Dermis blood vessel endothelial cell (primary cell): ENCODE measurements around the gene REPS2. TPM values are rescaled to one million over a fixed set of nuclear protein-coding genes. Genes with fewer than 3 reads are reported as not detected.
"Not testable (repeated sequence)": the region's sequence is repeated elsewhere in the genome, so short reads cannot be mapped to it uniquely, and the experiment has no call there.

Experiments used
- DNase-seq: peaks from one replicate; pipeline ENCODE4 v3.0.0; 2010
- total RNA-seq: library from RNA; depleted of rRNA; stranded (reverse); fragments of >200 nt; gene quantifications from 2 replicates; pipeline ENCODE4 v1.2.3, GENCODE V29; 2014

The REPS2 gene
- 6.1 and 6.5 TPM in 2 replicates for total RNA-seq

GRCh38 chrX:16946361-16946964 is at the start of gene REPS2:
TSS of gene REPS2 (plus strand) at chrX:16946658. CDS start at chrX:16946862, 204 bp downstream.
- DNase-seq: peak; percentile 74

GRCh38 chrX:16897445-16897844 is 49.0 kb upstream of the REPS2 start:
- no peak for DNase-seq

GRCh38 chrX:16903274-16904022 is 43.0 kb upstream of the REPS2 start:
- no peak for DNase-seq

GRCh38 chrX:16910376-16910775 is 36.1 kb upstream of the REPS2 start:
- DNase-seq: no peak

- DNase-seq: no peak
Measured at GRCh38 chrX:16914058-16914457, 32.4 kb upstream of the REPS2 start.

GRCh38 chrX:16916561-16916960 is 29.9 kb upstream of the REPS2 start:
- DNase-seq: no peak

- DNase-seq: no peak
Measured at GRCh38 chrX:16917120-16917519, 29.3 kb upstream of the REPS2 start.

- DNase-seq: no peak
Measured at GRCh38 chrX:16918979-16919378, 27.5 kb upstream of the REPS2 start.

GRCh38 chrX:16920075-16920474 is 26.4 kb upstream of the REPS2 start:
- DNase-seq: peak; percentile 55

GRCh38 chrX:16923157-16923556 is 23.3 kb upstream of the REPS2 start:
- DNase-seq: no peak

GRCh38 chrX:16924631-16925480 is 21.6 kb upstream of the REPS2 start:
- no peak for DNase-seq

GRCh38 chrX:16930392-16930791 is 16.1 kb upstream of the REPS2 start:
- DNase-seq: no peak

- no peak for DNase-seq
Measured at GRCh38 chrX:16931371-16931770, 15.1 kb upstream of the REPS2 start.

- no peak for DNase-seq
Measured at GRCh38 chrX:16931855-16932575, 14.4 kb upstream of the REPS2 start.

- DNase-seq: no peak
Measured at GRCh38 chrX:16934185-16934584, 12.3 kb upstream of the REPS2 start.

- DNase-seq: no peak
Measured at GRCh38 chrX:16946971-16947562, 609 bp downstream of the REPS2 start.

- no peak for DNase-seq
Measured at GRCh38 chrX:16950423-16950822, 4.0 kb downstream of the REPS2 start.

GRCh38 chrX:16953606-16954211 is 7.3 kb downstream of the REPS2 start:
- DNase-seq: peak; percentile 44

GRCh38 chrX:16957751-16958150 is 11.3 kb downstream of the REPS2 start:
- DNase-seq: no peak

GRCh38 chrX:16958356-16958755 is 11.9 kb downstream of the REPS2 start:
- no peak for DNase-seq

GRCh38 chrX:16962661-16963060 is 16.2 kb downstream of the REPS2 start:
- not testable (repeated sequence) for DNase-seq

GRCh38 chrX:16963216-16963615 is 16.8 kb downstream of the REPS2 start:
- DNase-seq: peak; percentile 20
